Endothelial cell of umbilical vein (primary cell): ENCODE results near the gene TMEM94.

Experiments used
- EZH2 ChIP-seq: IDR thresholded peaks from 2 replicates; pipeline ENCODE4 v1.6.1; 2012; ENCODE audit warnings: borderline replicate concordance, low read depth, mild to moderate bottlenecking, moderate library complexity, low read length, inconsistent platforms; ENCODE audit not compliant: severe bottlenecking
- GATA2 ChIP-seq: IDR thresholded peaks from 2 replicates; pipeline ENCODE4 v1.7.0; 2011; ENCODE audit warnings: low read depth, mild to moderate bottlenecking, moderate library complexity, mixed read lengths, low read length; ENCODE audit not compliant: insufficient read length, insufficient read depth
- MYC ChIP-seq: IDR thresholded peaks from one replicate; pipeline ENCODE4 v1.6.1; 2011; ENCODE audit warnings: mild to moderate bottlenecking, low read depth, low read length
- POLR2A ChIP-seq: IDR thresholded peaks from 2 replicates; pipeline ENCODE4 v1.6.1; 2012; ENCODE audit warnings: low read depth, mild to moderate bottlenecking, control low read depth, low read length
- TF ChIP-seq, protein P1 (sequence below), 2 donors: IDR thresholded peaks; 1 replicate in 1 of 2; 2 replicates in 1 of 2; pipeline ENCODE4 v1.5.1; 2011; ENCODE audit warnings: low read length in 2 of 2, mild to moderate bottlenecking in 2 of 2, moderate library complexity in 2 of 2, control low read depth in 1 of 2, inconsistent platforms in 1 of 2, low read depth in 1 of 2; ENCODE audit not compliant: insufficient read depth in 1 of 2; ENCODE audit errors: extremely low read depth in 1 of 2
- TF ChIP-seq, protein P2 (sequence below): IDR thresholded peaks from 2 replicates; pipeline ENCODE4 v1.6.1; 2011; ENCODE audit not compliant: insufficient read depth, insufficient read length

DNA sequence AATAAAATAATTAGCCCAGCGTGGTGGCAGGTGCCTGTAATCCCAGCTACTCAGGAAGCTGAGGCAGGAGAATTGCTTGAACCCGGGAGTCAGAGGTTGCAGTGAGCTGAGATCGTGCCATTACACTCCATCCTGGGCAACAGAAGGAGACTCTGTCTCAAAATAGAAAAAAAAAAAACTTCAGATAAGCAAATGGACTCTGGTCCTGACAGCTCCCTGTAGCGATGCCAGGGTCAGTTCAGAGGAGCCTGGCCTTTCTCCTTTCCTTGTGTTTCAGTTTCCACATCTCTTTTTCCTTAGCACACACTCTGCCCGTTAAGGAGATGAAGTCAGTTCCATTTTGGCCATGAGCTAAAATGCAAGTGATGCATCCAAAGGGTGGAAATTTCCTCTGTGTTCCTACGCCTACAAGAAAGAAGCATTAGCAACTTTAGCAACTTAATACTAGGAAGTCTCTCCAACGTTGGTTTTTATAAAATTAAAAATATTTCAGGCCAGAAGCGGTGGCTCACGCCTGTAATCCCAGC is 39.3 kb upstream of the TMEM94 start:
- TF ChIP-seq, protein P1, sequence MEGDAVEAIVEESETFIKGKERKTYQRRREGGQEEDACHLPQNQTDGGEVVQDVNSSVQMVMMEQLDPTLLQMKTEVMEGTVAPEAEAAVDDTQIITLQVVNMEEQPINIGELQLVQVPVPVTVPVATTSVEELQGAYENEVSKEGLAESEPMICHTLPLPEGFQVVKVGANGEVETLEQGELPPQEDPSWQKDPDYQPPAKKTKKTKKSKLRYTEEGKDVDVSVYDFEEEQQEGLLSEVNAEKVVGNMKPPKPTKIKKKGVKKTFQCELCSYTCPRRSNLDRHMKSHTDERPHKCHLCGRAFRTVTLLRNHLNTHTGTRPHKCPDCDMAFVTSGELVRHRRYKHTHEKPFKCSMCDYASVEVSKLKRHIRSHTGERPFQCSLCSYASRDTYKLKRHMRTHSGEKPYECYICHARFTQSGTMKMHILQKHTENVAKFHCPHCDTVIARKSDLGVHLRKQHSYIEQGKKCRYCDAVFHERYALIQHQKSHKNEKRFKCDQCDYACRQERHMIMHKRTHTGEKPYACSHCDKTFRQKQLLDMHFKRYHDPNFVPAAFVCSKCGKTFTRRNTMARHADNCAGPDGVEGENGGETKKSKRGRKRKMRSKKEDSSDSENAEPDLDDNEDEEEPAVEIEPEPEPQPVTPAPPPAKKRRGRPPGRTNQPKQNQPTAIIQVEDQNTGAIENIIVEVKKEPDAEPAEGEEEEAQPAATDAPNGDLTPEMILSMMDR (IDR thresholded peaks at IDR 0.05; ENCODE audit: extremely low read depth in 1 of 2, insufficient read depth in 1 of 2, low read depth in 1 of 2, low read length in 2 of 2), result no peak
- TF ChIP-seq GATA2 (no peak), POLR2A (no peak), MYC (no peak), EZH2 (no peak)
- TF ChIP-seq, protein P2, sequence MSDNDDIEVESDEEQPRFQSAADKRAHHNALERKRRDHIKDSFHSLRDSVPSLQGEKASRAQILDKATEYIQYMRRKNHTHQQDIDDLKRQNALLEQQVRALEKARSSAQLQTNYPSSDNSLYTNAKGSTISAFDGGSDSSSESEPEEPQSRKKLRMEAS, result no peak
